ENCODE measurements around the gene TNS3.

Gene TNS3

GRCh38 chr7:47485640-47486435 lies 96.1 kb downstream of the TNS3 start:
- DNase-seq (ENCODE audit: low read depth) = no peak
- no peak overlapping the region for H3K4me3 ChIP-seq (ENCODE audit: low read depth, low read length)
- TF ChIP-seq, protein P1, sequence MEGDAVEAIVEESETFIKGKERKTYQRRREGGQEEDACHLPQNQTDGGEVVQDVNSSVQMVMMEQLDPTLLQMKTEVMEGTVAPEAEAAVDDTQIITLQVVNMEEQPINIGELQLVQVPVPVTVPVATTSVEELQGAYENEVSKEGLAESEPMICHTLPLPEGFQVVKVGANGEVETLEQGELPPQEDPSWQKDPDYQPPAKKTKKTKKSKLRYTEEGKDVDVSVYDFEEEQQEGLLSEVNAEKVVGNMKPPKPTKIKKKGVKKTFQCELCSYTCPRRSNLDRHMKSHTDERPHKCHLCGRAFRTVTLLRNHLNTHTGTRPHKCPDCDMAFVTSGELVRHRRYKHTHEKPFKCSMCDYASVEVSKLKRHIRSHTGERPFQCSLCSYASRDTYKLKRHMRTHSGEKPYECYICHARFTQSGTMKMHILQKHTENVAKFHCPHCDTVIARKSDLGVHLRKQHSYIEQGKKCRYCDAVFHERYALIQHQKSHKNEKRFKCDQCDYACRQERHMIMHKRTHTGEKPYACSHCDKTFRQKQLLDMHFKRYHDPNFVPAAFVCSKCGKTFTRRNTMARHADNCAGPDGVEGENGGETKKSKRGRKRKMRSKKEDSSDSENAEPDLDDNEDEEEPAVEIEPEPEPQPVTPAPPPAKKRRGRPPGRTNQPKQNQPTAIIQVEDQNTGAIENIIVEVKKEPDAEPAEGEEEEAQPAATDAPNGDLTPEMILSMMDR (IDR thresholded peaks at IDR 0.05; ENCODE audit: low read depth, low read length, missing control alignments) = no peak

DNA sequence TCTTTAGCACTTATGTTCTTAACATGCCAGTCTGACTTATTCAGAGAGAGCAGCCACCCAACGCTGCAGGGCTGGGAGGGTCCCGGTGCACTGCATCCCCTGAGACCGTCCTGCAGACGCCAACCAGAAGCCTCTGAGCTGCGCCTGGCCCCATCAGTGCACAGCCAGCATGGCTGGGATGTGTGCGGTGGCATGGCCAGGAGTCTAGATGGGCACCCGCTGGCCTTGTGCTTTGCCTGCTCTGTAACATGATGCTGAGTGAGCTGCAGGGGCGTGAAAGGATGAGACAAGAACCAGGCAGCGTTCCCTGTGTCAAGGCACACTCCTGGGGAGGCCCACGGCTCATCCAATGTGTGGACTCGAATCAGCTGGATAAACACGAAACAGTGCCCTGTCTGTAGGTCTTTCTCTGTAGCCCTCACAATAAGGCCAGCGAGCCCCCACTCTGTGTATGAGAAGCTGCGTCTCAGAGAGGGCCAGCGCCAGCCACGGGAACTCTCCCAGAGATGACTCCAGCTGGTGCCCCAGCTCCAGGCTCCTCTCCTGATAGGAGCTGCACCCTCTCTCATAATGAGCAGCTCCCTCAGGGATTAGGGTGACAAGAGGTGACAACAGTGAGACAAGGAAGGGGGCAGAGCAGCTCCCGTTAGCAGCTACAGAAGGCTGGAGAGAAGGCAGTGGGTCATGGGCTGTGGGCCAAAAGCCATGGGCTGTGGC lies 96.8 kb downstream of the TNS3 start:
- TF ChIP-seq, protein P1 (IDR thresholded peaks at IDR 0.05; ENCODE audit: low read depth, low read length, missing control alignments) = no peak
- DNase-seq (ENCODE audit: low read depth) = no peak
- no peak overlapping the region for H3K4me3 ChIP-seq (ENCODE audit: low read depth, low read length)

- no peak overlapping the region for H3K4me3 ChIP-seq (ENCODE audit: low read depth, low read length)
- TF ChIP-seq, protein P1 (IDR thresholded peaks at IDR 0.05; ENCODE audit: low read depth, low read length, missing control alignments) = no peak
- DNase-seq (ENCODE audit: low read depth) = no peak
Measured at GRCh38 chr7:47484457-47484856, 97.5 kb downstream of the TNS3 start.

- TF ChIP-seq, protein P1 (IDR thresholded peaks at IDR 0.05; ENCODE audit: low read depth, low read length, missing control alignments) = no peak
Measured at GRCh38 chr7:47483604-47484273, 98.2 kb downstream of the TNS3 start.

DNA sequence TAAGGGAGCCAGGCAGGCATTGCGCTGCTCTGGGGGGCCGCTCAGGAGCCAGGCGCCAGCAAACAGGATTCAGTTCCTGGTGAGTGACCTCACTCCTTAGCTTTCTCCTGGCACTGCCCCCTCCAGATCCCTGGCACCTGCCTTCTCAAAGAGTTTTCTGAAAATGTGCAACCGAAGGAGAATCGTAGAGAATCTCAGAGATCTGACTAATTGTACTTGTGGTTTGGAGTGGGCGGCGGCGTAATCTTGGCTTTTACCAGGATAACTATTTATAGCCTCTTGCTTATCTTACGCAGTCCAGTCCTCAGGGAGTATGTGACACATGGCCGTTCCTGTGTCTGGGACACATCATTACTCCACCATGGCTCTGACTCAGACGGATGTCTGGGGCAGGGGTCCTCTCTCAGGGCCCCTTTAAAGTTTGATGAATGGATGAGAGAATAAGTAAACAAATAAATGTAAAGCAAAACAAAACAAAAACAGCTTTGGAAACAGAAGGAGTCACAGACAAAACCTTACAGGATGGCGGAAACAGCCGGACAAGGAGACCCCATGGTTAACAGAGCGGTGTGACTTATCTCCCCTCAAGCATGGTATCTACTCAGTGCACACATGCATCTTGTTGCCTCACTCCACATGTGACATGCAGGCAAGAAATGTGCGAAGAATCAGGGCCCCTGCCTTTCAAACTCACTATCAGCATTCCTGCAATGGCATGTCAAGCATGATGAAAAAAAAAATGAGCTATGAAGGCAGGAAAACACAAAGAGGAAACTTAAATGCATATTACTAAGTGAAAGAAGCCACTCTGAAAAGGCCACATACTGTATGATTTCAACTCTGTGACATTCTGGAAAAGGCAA lies 99.7 kb downstream of the TNS3 start:
- TF ChIP-seq, protein P1 (IDR thresholded peaks at IDR 0.05; ENCODE audit: low read depth, low read length, missing control alignments) = no peak
- H3K4me3 ChIP-seq (ENCODE audit: low read depth, low read length) = no peak overlapping the region
- no peak for DNase-seq (ENCODE audit: low read depth)

More at GRCh38 chr7:47483604-47484273, 98.2 kb downstream of the TNS3 start:
- no peak overlapping the region for H3K4me3 ChIP-seq (ENCODE audit: low read depth, low read length)
- no peak for DNase-seq (ENCODE audit: low read depth)

- no peak for DNase-seq (ENCODE audit: low read depth)
- no peak overlapping the region for H3K4me3 ChIP-seq (ENCODE audit: low read depth, low read length)
- TF ChIP-seq, protein P1 (IDR thresholded peaks at IDR 0.05; ENCODE audit: low read depth, low read length, missing control alignments) = no peak
Measured at GRCh38 chr7:47481541-47482012, 100.3 kb downstream of the TNS3 start.
